K562 (cell line): ENCODE measurements around the gene TCF7. TPM values are rescaled to one million over a fixed set of nuclear protein-coding genes. Genes with fewer than 3 reads are reported as not detected.

Source experiments
- ATAC-seq: fragments of 200-7000 bp; cut with Tn5 transposase; 3 replicates; pipeline ENCODE4 v1.9.1; 2020; ENCODE audit warnings: moderate library complexity
- BruUV-seq: library from RNA; stranded (reverse); fragments of 400-500 nt; replicated peaks from 2 replicates; lab custom pipeline; 2021; lab: Mats Ljungman, UMichigan
- CTCF ChIA-PET: fragments of 300-600 bp; formaldehyde crosslinking; extraction: SDS; loops from one replicate; lab custom pipeline; 2021; ENCODE audit warnings: low intra/inter-chr PET ratio; lab: Yijun Ruan, JAX
- POLR2A ChIA-PET: fragments of 300-600, 350-650 bp; sonication (Branson Sonifier 250); formaldehyde crosslinking; extraction: SDS; loops from one replicate; lab custom pipeline; 2021; ENCODE audit warnings: antibody characterized with exemption, inconsistent platforms; lab: Yijun Ruan, JAX
- DNase-seq, 4 experiments: peaks; one replicate each; pipeline versions ENCODE4 v3.0.0 to v3.0.0-alpha.2; 2011 to 2018; ENCODE audit warnings: low spot score in 3 of 4, mixed read lengths in 3 of 4; ENCODE audit errors: extremely low read depth in 1 of 4
- FAIRE-seq: peaks from 2 replicates; lab custom pipeline; 2011; peaks lifted over from hg19 to GRCh38; lab: Jason Lieb, UNC
- H2AFZ ChIP-seq: 2 replicates; pipeline ENCODE4 v1.6.0; 2011; ENCODE audit warnings: low read depth, low read length, control low read depth, inconsistent platforms
- H3K27ac ChIP-seq: fragments of 200-600 bp; 3 replicates; pipeline ENCODE4 v1.8.0; 2011; ENCODE audit warnings: low read depth, mild to moderate bottlenecking, control low read depth, inconsistent platforms, low read length, moderate library complexity, mixed read lengths; ENCODE audit errors: extremely low read depth
- H3K27me3 ChIP-seq, 2 experiments: fragments of 300-600 bp in 1 of 2; 2 replicates in 1 of 2; 3 replicates in 1 of 2; pipeline versions ENCODE4 v1.6.0 to v1.8.0; 2011; ENCODE audit warnings: inconsistent platforms in 2 of 2, low read length in 2 of 2, mild to moderate bottlenecking in 1 of 2, mixed read lengths in 1 of 2, moderate library complexity in 1 of 2; ENCODE audit not compliant: control insufficient read depth in 2 of 2, insufficient read depth in 2 of 2
- H3K36me3 ChIP-seq: fragments of 300-600 bp; 3 replicates; pipeline ENCODE4 v1.8.0; 2011; ENCODE audit warnings: mild to moderate bottlenecking, low read length, inconsistent platforms; ENCODE audit not compliant: control insufficient read depth, insufficient read depth
- H3K4me1 ChIP-seq, 2 experiments: fragments of 200-600 bp in 1 of 2; replicated peaks in 1 of 2; 2 replicates in 1 of 2; 3 replicates in 1 of 2; pipeline versions ENCODE4 v1.5.1 to v1.8.0; 2011; ENCODE audit warnings: inconsistent platforms in 2 of 2, low read length in 2 of 2, mild to moderate bottlenecking in 1 of 2, mixed read lengths in 1 of 2, moderate library complexity in 1 of 2; ENCODE audit not compliant: control insufficient read depth in 2 of 2, insufficient read depth in 2 of 2
- H3K4me2 ChIP-seq: 2 replicates; pipeline ENCODE4 v1.6.1; 2011; ENCODE audit warnings: low read length, control low read depth, inconsistent platforms, mixed read lengths; ENCODE audit not compliant: insufficient read depth
- H3K4me3 ChIP-seq: fragments of 200-600 bp; sonication (generic), shearing (Covaris generic); 2 replicates; pipeline ENCODE4 v1.5.1; 2016; ENCODE audit warnings: control low read depth, inconsistent platforms
- H3K79me2 ChIP-seq: fragments of 200-600 bp; 3 replicates; pipeline ENCODE4 v1.8.0; 2011; ENCODE audit warnings: low read length, inconsistent platforms; ENCODE audit not compliant: control insufficient read depth, insufficient read depth
- H3K9ac ChIP-seq, 2 experiments: 2 replicates each; pipeline versions ENCODE4 v1.6.0 to v1.6.1; 2011; ENCODE audit warnings: low read depth in 2 of 2, low read length in 2 of 2, control low read depth in 1 of 2, inconsistent platforms in 1 of 2, mild to moderate bottlenecking in 1 of 2, mixed read lengths in 1 of 2; ENCODE audit not compliant: insufficient read depth in 1 of 2
- H3K9me1 ChIP-seq: one replicate; pipeline ENCODE4 v1.6.0; 2011; ENCODE audit warnings: inconsistent platforms, mild to moderate bottlenecking, low read length, moderate library complexity; ENCODE audit not compliant: control insufficient read depth, insufficient read depth
- H3K9me3 ChIP-seq: replicated peaks from 2 replicates; pipeline ENCODE4 v1.5.1; 2011; ENCODE audit warnings: low read depth, low read length, inconsistent platforms; ENCODE audit not compliant: control insufficient read depth, insufficient read depth
- H4K20me1 ChIP-seq: replicated peaks from 2 replicates; pipeline ENCODE4 v1.6.1; 2011; ENCODE audit warnings: low read length, inconsistent platforms, mixed read lengths; ENCODE audit not compliant: control insufficient read depth, insufficient read depth
- BCLAF1 ChIP-seq, 2 experiments: fragments of 450-650 bp in 1 of 2; IDR thresholded peaks; 2 replicates each; pipeline ENCODE4 v1.6.1; 2011 to 2017; ENCODE audit warnings: low read depth in 2 of 2, antibody characterized with exemption in 1 of 2, borderline replicate concordance in 1 of 2, low read length in 1 of 2, mild to moderate bottlenecking in 1 of 2, mixed read lengths in 1 of 2; ENCODE audit not compliant: control insufficient read depth in 1 of 2
- C11orf30 ChIP-seq: fragments of 450-650 bp; IDR thresholded peaks from 2 replicates; pipeline ENCODE4 v1.6.1; 2016; ENCODE audit warnings: low read depth, mild to moderate bottlenecking
- CREM ChIP-seq: IDR thresholded peaks from 2 replicates; pipeline ENCODE4 v1.6.1; 2014; ENCODE audit warnings: antibody characterized with exemption, low read depth
- GABPB2 ChIP-seq: fragments of 250-450 bp; sonication (Bioruptor Pico); conservative IDR thresholded peaks from 2 replicates; pipeline ENCODE4 v1.5.1; 2021; ENCODE audit warnings: mild to moderate bottlenecking
- KLF10 ChIP-seq: fragments of 250-450 bp; sonication (Bioruptor Pico); IDR thresholded peaks from 2 replicates; pipeline ENCODE4 v1.6.1; 2021; ENCODE audit warnings: matching md5 sums
- KLF13 ChIP-seq: fragments of 450-650 bp; IDR thresholded peaks from 2 replicates; pipeline ENCODE4 v1.6.1; 2016; ENCODE audit warnings: missing genetic modification characterization, low read depth, mild to moderate bottlenecking, missing compliant biosample characterization, moderate library complexity, borderline replicate concordance
- MAFG ChIP-seq: fragments of 450-650 bp; conservative IDR thresholded peaks from 2 replicates; pipeline ENCODE4 v1.6.1; 2016; ENCODE audit warnings: missing genetic modification characterization, missing compliant biosample characterization
- ZNF134 ChIP-seq: fragments of 250-450 bp; sonication (Bioruptor Pico); conservative IDR thresholded peaks from 2 replicates; pipeline ENCODE4 v1.4.0; 2020
- ZNF274 ChIP-seq: IDR thresholded peaks from 2 replicates; pipeline ENCODE4 v1.6.1; 2011; ENCODE audit warnings: low read depth, mild to moderate bottlenecking, low read length, moderate library complexity, borderline replicate concordance
- ZNF316 ChIP-seq: fragments of 450-650 bp; IDR thresholded peaks from 2 replicates; pipeline ENCODE4 v1.6.1; 2016
- ZNF384 ChIP-seq: IDR thresholded peaks from 2 replicates; pipeline ENCODE4 v1.6.1; 2012; ENCODE audit warnings: low read depth, low read length, improper control_type of control experiment
- ZNF75A ChIP-seq: fragments of 450-650 bp; formaldehyde crosslinking; IDR thresholded peaks from 2 replicates; pipeline ENCODE4 v1.4.0; 2020; ENCODE audit warnings: mild to moderate bottlenecking
- WGBS: fragments of 100-300 bp; shearing (Covaris generic); methylation state at CpG from one replicate; pipeline ENCODE4 v1.1.6; 2016; ENCODE audit warnings: low coverage, mixed read lengths; ENCODE audit not compliant: insufficient coverage; ENCODE audit errors: missing lambda C conversion rate; 5-methylcytosine and 5-hydroxymethylcytosine counted together
- in situ Hi-C: fragments of 300-500 bp; cut with MboI; formaldehyde crosslinking; loops from 4 replicates; pipeline ENCODE4 v1.15.0; 2018; ENCODE audit warnings: inconsistent platforms, mixed read lengths
- intact Hi-C: fragments of 100-400 bp; cut with micrococcal nuclease; formaldehyde crosslinking; loops from 2 replicates; pipeline ENCODE4 v1.14.2; 2022
- polyA plus RNA-seq, 8 experiments: library from polyadenylated mRNA; depleted of rRNA in 4 of 8; stranded (reverse) in 5 of 8; unstranded in 3 of 8; fragments of >200 nt; fragmentation: Nextera tagmentation in 2 of 8; fragmentation: Illumina TruSeq in 1 of 8; extraction: Ambion mirVana in 2 of 8; extraction: Trizol in 1 of 8; gene quantifications; 2 replicates each; pipeline versions ENCODE4 v1.2.1 to v1.2.3, GENCODE V29; 2011 to 2014; ENCODE audit warnings: inconsistent platforms in 1 of 8, missing spikeins in 1 of 8
- total RNA-seq, 7 experiments: library from RNA; depleted of rRNA in 6 of 7; stranded (reverse); fragments of >200 nt in 6 of 7; fragmentation: Illumina TruSeq in 2 of 7; extraction: Trizol in 2 of 7; gene quantifications; 2 replicates each; pipeline versions ENCODE4 v1.2.1 to v1.2.3, GENCODE V29; 2011 to 2021; ENCODE audit warnings: low replicate concordance in 1 of 7

The TCF7 gene
- total and polyA plus RNA-seq, 9 of the 15 experiments (the other 6 are each of a cell fraction or from before 2014, with no cell fraction given) = 1.6 to 14.9 (median 4.2) TPM

- H3K4me2 ChIP-seq = no peak overlapping the region
- no peaks in the 10 kb centered on the region for H3K9me3 ChIP-seq
- H4K20me1 ChIP-seq = no peaks in the 10 kb centered on the region
- ATAC-seq = no peak
- H3K4me1 ChIP-seq = no peaks in the 10 kb centered on the region
- ChIA-PET CTCF (no interaction called here), POLR2A (interaction anchor here (0.5 to 0.6 kb wide), 3 partner anchors 14 to 55 kb away, joined by 3 read pairs; no protein-coding TSS in a partner anchor)
- no peak overlapping the region for H2AFZ ChIP-seq
- no peaks in the 10 kb centered on the region for H3K79me2 ChIP-seq
- no peak overlapping the region for H3K9ac ChIP-seq
- BruUV-seq = no TSS peak
- H3K27ac ChIP-seq = no peak overlapping the region
- peaks cover 12 to 53% of the 10 kb centered on the region in 2 experiments for H3K27me3 ChIP-seq
- DNase-seq = no peak
- peak; percentile 37 for FAIRE-seq
- no peaks in the 10 kb centered on the region for H3K9me1 ChIP-seq
- 4% methylated on average over 8 of the region's 8 CpGs for WGBS
- TF ChIP-seq BCLAF1 (IDR thresholded peaks at IDR 0.05; ENCODE audit: borderline replicate concordance in 1 of 2, control insufficient read depth in 1 of 2, low read depth in 2 of 2, low read length in 1 of 2) (no peak), CREM (no peak), MAFG (tag) (peak; percentile 66), ZNF274 (no peak), ZNF134 (CRISPR knock-in tag) (no peak), C11orf30 (peak; percentile 73), GABPB2 (no peak), ZNF75A (CRISPR knock-in tag) (no peak), KLF13 (tag) (no peak), ZNF316 (peak; percentile 77), KLF10 (no peak), ZNF384 (no peak)
- intact Hi-C loops (no loop called here), in situ Hi-C loops (no loop called here)
- no peak overlapping the region for H3K4me3 ChIP-seq
- H3K36me3 ChIP-seq = no peaks in the 10 kb centered on the region
Measured at GRCh38 chr5:134086225-134086942, 28.1 kb upstream of the TCF7 start.
